GM12801 (cell line): Measurements from ENCODE around the gene LAPTM5.

Source experiments
- CTCF ChIP-seq: IDR thresholded peaks from one replicate; pipeline ENCODE4 v1.5.1; 2011; ENCODE audit warnings: control low read depth; ENCODE audit not compliant: insufficient read length; ENCODE audit errors: extremely low read depth

Gene LAPTM5

GRCh38 chr1:30715216-30715615, 42.4 kb downstream of the LAPTM5 start:
- no peak for TF ChIP-seq CTCF

GRCh38 chr1:30714536-30715090, 43.0 kb downstream of the LAPTM5 start:
- no peak for TF ChIP-seq CTCF

GRCh38 chr1:30714025-30714424, 43.5 kb downstream of the LAPTM5 start:
- no peak for TF ChIP-seq CTCF

GRCh38 chr1:30713311-30713710, 44.3 kb downstream of the LAPTM5 start:
- TF ChIP-seq CTCF, result no peak

- no peak for TF ChIP-seq CTCF
Observed at GRCh38 chr1:30712583-30712982, 45.0 kb downstream of the LAPTM5 start.

- TF ChIP-seq CTCF, result no peak
Observed at GRCh38 chr1:30710407-30710806, 47.2 kb downstream of the LAPTM5 start.

- no peak for TF ChIP-seq CTCF
Observed at GRCh38 chr1:30708361-30708728, 49.2 kb downstream of the LAPTM5 start.
